ENCODE measurements around the gene WWTR1. TPM values are rescaled to one million over a fixed set of nuclear protein-coding genes. Genes with fewer than 3 reads are reported as not detected.
A peak's percentile ranks its signal among the peaks of the same experiment; 100 is the strongest.

Gene WWTR1
- total RNA-seq, 1 donor from 2014 or later = 3.4 TPM

DNA sequence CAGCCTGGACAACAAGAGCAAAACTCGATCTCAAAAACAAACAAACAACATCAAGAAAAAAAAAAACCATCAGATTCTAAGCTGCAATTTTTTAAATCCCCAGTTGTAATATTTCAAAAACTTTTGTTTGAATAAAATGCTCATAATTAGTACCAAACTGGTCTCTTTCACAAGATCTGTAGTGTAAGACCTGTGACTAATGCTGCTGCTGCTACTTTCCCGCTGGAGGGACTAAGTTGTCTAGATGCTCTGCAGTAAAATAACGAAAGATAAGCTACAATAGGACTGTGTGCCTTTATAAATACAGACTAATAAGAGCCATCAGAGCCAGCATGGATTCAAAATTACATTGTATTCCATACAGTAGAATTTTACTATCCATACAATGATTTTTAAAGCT is 137.9 kb downstream of the WWTR1 start:
- Histone ChIP-seq H3K27me3 (ENCODE audit: control insufficient read depth, insufficient read depth, low read length) (no peaks in the 10 kb centered on the region), H3K36me3 (ENCODE audit: control insufficient read depth, insufficient read depth, low read length) (peaks cover 5% of the 10 kb centered on the region), H3K4me3 (ENCODE audit: low read depth, low read length) (no peak overlapping the region)
- DNase-seq (ENCODE audit: low read depth) (no peak), FAIRE-seq (no peak)
- TF ChIP-seq, protein P1, sequence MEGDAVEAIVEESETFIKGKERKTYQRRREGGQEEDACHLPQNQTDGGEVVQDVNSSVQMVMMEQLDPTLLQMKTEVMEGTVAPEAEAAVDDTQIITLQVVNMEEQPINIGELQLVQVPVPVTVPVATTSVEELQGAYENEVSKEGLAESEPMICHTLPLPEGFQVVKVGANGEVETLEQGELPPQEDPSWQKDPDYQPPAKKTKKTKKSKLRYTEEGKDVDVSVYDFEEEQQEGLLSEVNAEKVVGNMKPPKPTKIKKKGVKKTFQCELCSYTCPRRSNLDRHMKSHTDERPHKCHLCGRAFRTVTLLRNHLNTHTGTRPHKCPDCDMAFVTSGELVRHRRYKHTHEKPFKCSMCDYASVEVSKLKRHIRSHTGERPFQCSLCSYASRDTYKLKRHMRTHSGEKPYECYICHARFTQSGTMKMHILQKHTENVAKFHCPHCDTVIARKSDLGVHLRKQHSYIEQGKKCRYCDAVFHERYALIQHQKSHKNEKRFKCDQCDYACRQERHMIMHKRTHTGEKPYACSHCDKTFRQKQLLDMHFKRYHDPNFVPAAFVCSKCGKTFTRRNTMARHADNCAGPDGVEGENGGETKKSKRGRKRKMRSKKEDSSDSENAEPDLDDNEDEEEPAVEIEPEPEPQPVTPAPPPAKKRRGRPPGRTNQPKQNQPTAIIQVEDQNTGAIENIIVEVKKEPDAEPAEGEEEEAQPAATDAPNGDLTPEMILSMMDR (IDR thresholded peaks at IDR 0.05; ENCODE audit: insufficient read depth, low read length, severe bottlenecking) = no peak

DNA sequence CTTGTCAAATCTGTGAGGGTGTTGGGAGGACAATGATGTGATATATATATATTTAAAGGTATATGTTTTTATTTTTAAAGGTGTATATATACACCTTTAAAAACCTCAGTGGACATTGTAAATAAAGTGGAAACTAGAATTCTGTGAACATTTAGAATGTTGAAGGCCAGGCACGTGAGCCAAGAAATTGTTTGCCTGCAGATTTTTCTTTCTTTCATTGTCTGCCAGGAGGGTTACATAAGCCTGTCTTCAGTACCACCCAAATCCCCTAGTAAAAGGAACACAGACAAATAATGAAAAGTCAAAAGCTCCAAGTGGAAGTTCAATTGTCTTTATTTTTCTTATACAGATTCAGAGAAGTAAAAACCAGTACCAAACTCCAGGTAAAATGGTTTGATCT is 140.9 kb downstream of the WWTR1 start:
- no peak for DNase-seq (ENCODE audit: low read depth)
- H3K36me3 ChIP-seq (ENCODE audit: control insufficient read depth, insufficient read depth, low read length) = peaks cover 5% of the 10 kb centered on the region
- H3K27me3 ChIP-seq (ENCODE audit: control insufficient read depth, insufficient read depth, low read length) = no peaks in the 10 kb centered on the region
- no peak for FAIRE-seq
- no peak overlapping the region for H3K4me3 ChIP-seq (ENCODE audit: low read depth, low read length)
- TF ChIP-seq, protein P1 (IDR thresholded peaks at IDR 0.05; ENCODE audit: insufficient read depth, low read length, severe bottlenecking) = no peak

DNA sequence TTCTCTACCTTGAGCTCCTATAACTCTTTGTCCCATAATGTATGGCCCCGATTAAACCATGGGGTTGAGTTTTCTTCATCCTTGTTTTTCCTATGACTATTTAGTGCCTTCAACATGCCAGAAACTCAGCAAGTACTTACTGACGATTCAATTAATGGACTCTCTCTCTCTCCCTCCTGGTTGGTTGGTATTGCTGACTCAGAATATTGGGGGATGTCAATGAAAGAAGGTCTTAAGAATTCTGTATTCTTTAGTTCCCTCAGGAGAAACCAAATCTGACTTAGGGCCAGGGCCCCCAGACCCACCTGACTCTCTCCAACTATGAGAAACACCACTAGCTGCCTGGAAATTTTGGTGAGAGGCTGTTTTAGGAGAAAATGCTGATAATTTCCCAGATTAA is 142.6 kb downstream of the WWTR1 start:
- peaks cover 3% of the 10 kb centered on the region for H3K36me3 ChIP-seq (ENCODE audit: control insufficient read depth, insufficient read depth, low read length)
- H3K27me3 ChIP-seq (ENCODE audit: control insufficient read depth, insufficient read depth, low read length) = no peaks in the 10 kb centered on the region
- FAIRE-seq (no peak), DNase-seq (ENCODE audit: low read depth) (no peak)
- H3K4me3 ChIP-seq (ENCODE audit: low read depth, low read length) = no peak overlapping the region
- TF ChIP-seq, protein P1 (IDR thresholded peaks at IDR 0.05; ENCODE audit: insufficient read depth, low read length, severe bottlenecking) = no peak

DNA sequence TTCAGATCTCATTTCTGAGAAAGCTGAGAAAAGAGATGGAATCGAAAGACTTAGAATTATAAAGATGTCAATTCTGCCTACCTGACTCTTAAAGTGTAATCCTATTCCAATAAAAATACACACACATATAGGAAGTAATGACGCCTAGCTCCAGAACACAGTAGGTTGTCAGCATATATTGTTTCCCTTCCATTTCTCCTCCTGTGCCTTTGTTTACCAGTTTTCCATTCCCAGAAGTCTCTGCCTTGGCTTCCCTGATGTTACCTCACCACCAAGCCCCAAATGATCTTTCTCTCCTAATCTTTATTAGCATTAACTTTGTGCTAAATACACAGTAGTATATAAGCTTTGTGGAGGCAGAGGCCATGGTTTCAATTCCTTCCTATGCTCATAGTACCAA is 143.4 kb downstream of the WWTR1 start:
- FAIRE-seq (no peak), DNase-seq (ENCODE audit: low read depth) (no peak)
- no peak overlapping the region for H3K4me3 ChIP-seq (ENCODE audit: low read depth, low read length)
- H3K36me3 ChIP-seq (ENCODE audit: control insufficient read depth, insufficient read depth, low read length) = peaks cover 3% of the 10 kb centered on the region
- TF ChIP-seq, protein P1 (IDR thresholded peaks at IDR 0.05; ENCODE audit: insufficient read depth, low read length, severe bottlenecking) = no peak
- no peaks in the 10 kb centered on the region for H3K27me3 ChIP-seq (ENCODE audit: control insufficient read depth, insufficient read depth, low read length)

DNA sequence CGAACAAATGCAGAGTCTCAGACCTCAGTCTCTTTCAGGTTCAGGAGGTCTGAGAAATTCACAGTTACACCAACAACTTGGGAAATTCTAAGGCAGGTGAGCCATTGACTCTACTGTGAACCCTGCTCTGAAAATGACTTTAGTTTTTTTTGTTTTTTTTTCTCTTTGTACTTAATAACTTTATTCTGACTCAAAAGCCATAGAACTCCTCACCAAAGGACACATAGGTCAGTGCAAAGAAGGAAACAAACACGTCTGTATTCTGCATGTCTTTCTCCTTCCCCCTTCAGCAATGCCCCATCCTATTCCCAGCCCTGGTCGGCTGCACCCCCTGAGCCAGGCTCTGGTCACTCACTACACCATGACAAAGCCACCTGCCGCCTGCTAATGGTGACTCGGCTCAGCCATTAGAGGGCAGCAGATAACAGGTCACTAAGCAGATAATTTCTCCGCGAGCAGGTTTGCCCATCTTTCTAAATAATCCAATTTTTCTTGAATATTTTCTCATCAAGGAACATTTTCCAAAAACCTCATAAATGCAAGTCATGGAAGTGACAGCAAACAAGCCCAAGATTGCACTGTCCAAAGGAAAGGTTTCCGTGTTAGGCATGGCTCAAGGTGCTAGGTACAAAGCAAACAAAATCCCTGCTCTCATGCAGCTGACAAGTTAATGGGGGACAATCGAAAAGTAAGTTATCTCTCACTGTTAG is 145.6 kb downstream of the WWTR1 start:
- H3K36me3 ChIP-seq (ENCODE audit: control insufficient read depth, insufficient read depth, low read length) = no peaks in the 10 kb centered on the region
- FAIRE-seq = no peak
- no peaks in the 10 kb centered on the region for H3K27me3 ChIP-seq (ENCODE audit: control insufficient read depth, insufficient read depth, low read length)
- TF ChIP-seq, protein P1 (IDR thresholded peaks at IDR 0.05; ENCODE audit: insufficient read depth, low read length, severe bottlenecking) = peak; percentile 80
- H3K4me3 ChIP-seq (ENCODE audit: low read depth, low read length) = no peak overlapping the region
- DNase-seq (ENCODE audit: low read depth) = peak; percentile 60

Data from bronchial epithelial cell (primary cell).